CD8-positive, alpha-beta memory T cell (primary cell): ENCODE data around the gene ZNF619. TPM values are rescaled to one million over a fixed set of nuclear protein-coding genes. Genes with fewer than 3 reads are reported as not detected.
A peak's percentile ranks its signal among the peaks of the same experiment; 100 is the strongest.
"Not testable (repeated sequence)": the region's sequence is repeated elsewhere in the genome, so short reads cannot be mapped to it uniquely, and the experiment has no call there.

ENCODE experiments used
- CTCF ChIA-PET: fragments of 350-600 bp; sonication (Branson Sonifier 250); formaldehyde crosslinking; loops from one replicate; lab custom pipeline; 2021; ENCODE audit warnings: antibody characterized with exemption; lab: Charles Lee
- POLR2A ChIA-PET: fragments of 350-600 bp; sonication (Branson Sonifier 250); formaldehyde crosslinking; loops from one replicate; lab custom pipeline; 2021; ENCODE audit warnings: antibody characterized with exemption; lab: Charles Lee
- DNase-seq, 5 donors: peaks; one replicate each; pipeline versions ENCODE4 v3.0.0 to v3.0.0-alpha.2; 2020 to 2022; ENCODE audit warnings: mixed read lengths in 1 of 5
- H3K27ac ChIP-seq: one replicate; pipeline ENCODE4 v1.7.0; 2013; ENCODE audit warnings: low read depth, mild to moderate bottlenecking, low read length, moderate library complexity
- H3K27me3 ChIP-seq: 2 replicates; pipeline ENCODE4 v1.7.0; 2013; ENCODE audit warnings: low read length, mild to moderate bottlenecking; ENCODE audit not compliant: insufficient read depth, poor library complexity, severe bottlenecking
- H3K36me3 ChIP-seq: 2 replicates; pipeline ENCODE4 v1.7.0; 2013; ENCODE audit warnings: mild to moderate bottlenecking, low read length, moderate library complexity; ENCODE audit not compliant: insufficient read depth
- H3K4me1 ChIP-seq: 2 replicates; pipeline ENCODE4 v1.7.0; 2013; ENCODE audit warnings: mild to moderate bottlenecking, low read length, moderate library complexity; ENCODE audit not compliant: insufficient read depth
- H3K4me3 ChIP-seq: 2 replicates; pipeline ENCODE4 v1.7.0; 2013; ENCODE audit warnings: mild to moderate bottlenecking, low read length
- H3K9me3 ChIP-seq: 2 replicates; pipeline ENCODE4 v1.7.0; 2013; ENCODE audit warnings: mild to moderate bottlenecking, low read length
- H3K27ac Mint-ChIP-seq, 8 donors: one replicate each; pipeline ENCODE4 v1.8.0; 2020 to 2021; ENCODE audit warnings: mixed read lengths in 8 of 8, mild to moderate bottlenecking in 6 of 8, inconsistent platforms in 3 of 8, moderate library complexity in 3 of 8
- H3K27me3 Mint-ChIP-seq, 2 donors: one replicate each; pipeline ENCODE4 v1.8.0; 2020 to 2021; ENCODE audit warnings: mixed read lengths in 2 of 2, mild to moderate bottlenecking in 1 of 2, moderate library complexity in 1 of 2
- H3K36me3 Mint-ChIP-seq, 3 donors: one replicate each; pipeline ENCODE4 v1.8.0; 2020 to 2021; ENCODE audit warnings: mixed read lengths in 3 of 3, inconsistent platforms in 1 of 3, mild to moderate bottlenecking in 1 of 3
- H3K4me1 Mint-ChIP-seq, 3 donors: one replicate each; pipeline ENCODE4 v1.8.0; 2020 to 2021; ENCODE audit warnings: mixed read lengths in 3 of 3, inconsistent platforms in 1 of 3, mild to moderate bottlenecking in 1 of 3
- H3K4me3 Mint-ChIP-seq, 7 donors: one replicate each; pipeline ENCODE4 v1.8.0; 2020 to 2021; ENCODE audit warnings: mixed read lengths in 7 of 7, mild to moderate bottlenecking in 6 of 7, moderate library complexity in 4 of 7, inconsistent platforms in 2 of 7
- H3K9me3 Mint-ChIP-seq, 5 donors: one replicate each; pipeline ENCODE4 v1.8.0; 2020 to 2022; ENCODE audit warnings: mixed read lengths in 5 of 5, mild to moderate bottlenecking in 3 of 5, moderate library complexity in 2 of 5, inconsistent platforms in 1 of 5
- polyA plus RNA-seq: library from polyadenylated mRNA; unstranded; fragments of 300-500 nt; fragmentation: Illumina TruSeq; gene quantifications from one replicate; pipeline ENCODE4 v1.2.3, GENCODE V29; 2021
- total RNA-seq, 2 experiments: library from RNA; stranded (reverse); gene quantifications; one replicate each; pipeline ENCODE4 v1.2.3, GENCODE V29; 2021

The ZNF619 gene
- total and polyA plus RNA-seq, 3 experiments from 2014 or later, result 3.5 to 9.6 (median 7.7) TPM

DNA sequence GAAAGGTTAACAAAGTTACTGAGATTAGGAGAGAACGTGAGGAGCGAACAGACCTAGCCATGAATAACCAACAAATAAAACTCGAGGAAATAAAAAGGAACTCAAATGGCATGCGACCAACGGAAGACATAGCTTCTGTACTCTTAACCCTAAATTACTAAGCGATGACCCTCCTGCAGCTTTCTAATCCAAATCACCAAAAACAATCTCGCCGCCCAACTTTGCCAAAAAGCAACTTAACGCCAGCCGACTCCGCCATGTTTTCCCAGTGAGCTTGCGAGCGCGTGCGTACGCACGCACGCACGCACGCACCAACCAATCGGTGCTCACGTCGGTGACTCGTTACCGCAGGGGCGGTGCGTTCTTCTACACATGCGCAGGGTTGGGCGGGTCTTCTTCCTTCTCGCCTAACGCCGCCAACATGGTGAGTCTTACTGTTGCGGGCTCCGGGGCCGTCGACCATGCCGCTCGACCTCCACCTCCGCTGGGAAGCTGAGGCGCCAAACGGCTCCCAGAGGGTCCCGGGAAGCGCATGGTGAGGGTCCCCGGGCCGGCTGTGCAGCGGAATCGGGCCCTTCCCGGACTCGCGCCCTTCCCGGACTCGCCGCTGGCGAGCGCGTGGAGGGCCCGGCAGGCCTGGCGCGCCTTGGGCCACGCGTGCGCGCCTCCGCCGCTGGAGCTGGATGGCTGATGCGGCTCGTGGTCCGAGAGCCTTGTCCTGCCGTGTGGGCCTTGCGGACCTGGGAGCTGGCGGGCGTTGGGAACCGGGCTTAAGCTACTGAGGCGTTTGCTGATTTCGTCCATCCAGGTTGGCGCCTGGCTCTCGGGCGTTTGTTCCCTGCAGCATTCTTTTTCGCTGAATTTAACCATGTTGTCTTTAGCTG is 19.7 kb upstream of the ZNF619 start, which contains the start of gene RPL14:
Gene RPL14 (plus strand): TSS at position 400 of the 884 bp plus-strand sequence. CDS start 133 bp downstream, at position 533.
- Histone ChIP-seq H3K36me3 (peaks cover 35% of the 10 kb centered on the region), H3K4me1 (peaks cover 41% of the 10 kb centered on the region), H3K27ac (peak within 1 kb of the TSS; percentile 94), H3K27me3 (no peaks in the 10 kb centered on the region), H3K9me3 (no peaks in the 10 kb centered on the region), H3K4me3 (peak within 1 kb of the TSS; percentile 86)
- Mint-ChIP-seq H3K4me1 (peaks cover 51 to 66% (median 53%) of the 10 kb centered on the region in 3 donors), H3K4me3 (peak within 1 kb of the TSS; percentile 86 to 96 (median 91)), H3K27ac (peak within 1 kb of the TSS; percentile 86 to 99 (median 95)), H3K9me3 (no peaks in the 10 kb centered on the region), H3K36me3 (peaks cover 13 to 51% (median 14%) of the 10 kb centered on the region in 3 donors), H3K27me3 (no peaks in the 10 kb centered on the region)
- CTCF ChIA-PET, result interaction anchor here (1.2 to 1.5 kb wide), 3 partner anchors 67 to 148 kb away, joined by 3 to 5 read pairs (median 4); partner anchors contain the start of gene ZNF621
- DNase-seq, result peak; percentile 91 to 96 (median 94)
- POLR2A ChIA-PET, result interaction anchor here (0.6 to 2.0 kb wide), 12 partner anchors 9 to 1556 kb away, joined by 3 to 14 read pairs (median 3); partner anchors contain the start of genes CTNNB1, RPSA, ZNF619 and ZNF621

DNA sequence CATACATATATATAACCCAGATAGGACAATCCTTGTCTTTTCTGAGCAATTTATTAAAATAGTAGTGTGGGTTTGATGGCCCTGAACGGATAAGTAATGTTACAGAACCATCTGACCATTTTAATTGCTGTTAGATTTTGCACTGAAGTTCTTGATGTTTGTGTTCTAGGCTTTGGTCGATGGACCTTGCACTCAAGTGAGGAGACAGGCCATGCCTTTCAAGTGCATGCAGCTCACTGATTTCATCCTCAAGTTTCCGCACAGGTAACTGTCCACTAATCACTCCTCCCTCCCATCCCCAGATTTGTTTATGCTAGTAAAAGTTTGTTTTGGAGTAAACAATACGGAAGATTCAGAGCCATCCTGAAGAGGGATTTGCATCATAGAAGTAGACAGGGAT is 18.4 kb upstream of the ZNF619 start:
- no peaks in the 10 kb centered on the region for H3K27me3 Mint-ChIP-seq
- Histone ChIP-seq H3K4me3 (peak overlapping the region; percentile 86), H3K36me3 (peaks cover 35% of the 10 kb centered on the region), H3K27me3 (no peaks in the 10 kb centered on the region), H3K27ac (peak overlapping the region; percentile 94), H3K9me3 (no peaks in the 10 kb centered on the region), H3K4me1 (peaks cover 36% of the 10 kb centered on the region)
- peaks cover 14 to 57% (median 17%) of the 10 kb centered on the region in 3 donors for H3K36me3 Mint-ChIP-seq
- peak overlapping the region; percentile 50 to 96 (median 91) for H3K27ac Mint-ChIP-seq
- H3K4me3 Mint-ChIP-seq, result peak overlapping the region; percentile 86 to 95 (median 90)
- CTCF ChIA-PET, result interaction anchor here (1.1 to 1.2 kb wide), 3 partner anchors 11 to 66 kb away, joined by 3 read pairs; partner anchors contain the start of gene ZNF621
- POLR2A ChIA-PET, result interaction anchor here (1.1 to 2.0 kb wide), 2 partner anchors 19 to 66 kb away, joined by 3 to 14 read pairs; partner anchors contain the start of gene ZNF621
- no peak for DNase-seq
- no peaks in the 10 kb centered on the region for H3K9me3 Mint-ChIP-seq
- H3K4me1 Mint-ChIP-seq, result peaks cover 40 to 54% (median 41%) of the 10 kb centered on the region in 3 donors

DNA sequence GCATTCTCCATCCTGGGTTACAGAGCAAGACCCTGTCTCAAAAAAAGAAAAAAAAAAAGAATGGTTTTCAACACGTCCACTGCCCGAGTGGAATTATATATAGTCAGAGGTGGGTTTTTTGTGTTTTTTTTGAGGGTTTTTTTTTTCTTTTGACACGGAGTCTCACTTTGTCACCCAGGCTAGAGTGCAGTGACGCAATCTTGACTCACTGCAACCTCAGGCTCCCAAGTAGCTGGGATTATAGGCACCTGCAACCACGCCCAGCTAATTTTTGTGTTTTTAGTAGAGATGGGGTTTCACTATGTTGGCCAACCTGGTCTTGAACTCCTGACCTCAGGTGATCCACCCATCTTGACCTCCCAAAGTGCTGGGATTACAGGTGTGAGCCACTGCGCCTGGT is 16.4 kb upstream of the ZNF619 start:
- peak overlapping the region in 2 of 7 donors; percentile 41 to 44 for H3K4me3 Mint-ChIP-seq
- POLR2A ChIA-PET, H3K27me3 Mint-ChIP-seq, DNase-seq, H3K27ac ChIP-seq, H3K9me3 Mint-ChIP-seq, H3K9me3 ChIP-seq, CTCF ChIA-PET, H3K4me3 ChIP-seq, H3K27me3 ChIP-seq: not testable (repeated sequence)
- Histone ChIP-seq H3K4me1 (peaks cover 48% of the 10 kb centered on the region), H3K36me3 (peaks cover 35% of the 10 kb centered on the region)
- H3K36me3 Mint-ChIP-seq, result peaks cover 14 to 68% (median 24%) of the 10 kb centered on the region in 3 donors
- peak overlapping the region in 2 of 8 donors; percentile 22 to 29 for H3K27ac Mint-ChIP-seq
- peaks cover 56 to 68% (median 57%) of the 10 kb centered on the region in 3 donors for H3K4me1 Mint-ChIP-seq

DNA sequence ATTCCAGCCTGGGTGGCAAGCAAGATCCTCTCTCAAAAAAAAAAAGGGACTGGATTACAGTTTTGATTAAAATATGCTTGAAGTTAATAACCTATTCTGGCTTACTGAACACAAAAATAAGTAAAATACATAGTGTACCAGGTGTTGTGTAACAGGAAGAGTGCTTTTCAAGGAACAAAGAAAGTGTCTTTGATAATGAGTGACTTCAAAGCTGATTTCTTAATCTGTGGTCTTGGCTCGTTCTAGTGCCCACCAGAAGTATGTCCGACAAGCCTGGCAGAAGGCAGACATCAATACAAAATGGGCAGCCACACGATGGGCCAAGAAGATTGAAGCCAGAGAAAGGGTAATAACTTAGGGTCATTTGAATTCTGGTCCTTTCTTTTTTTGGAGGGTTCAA is 15.8 kb upstream of the ZNF619 start:
- Mint-ChIP-seq H3K27me3 (no peaks in the 10 kb centered on the region), H3K9me3 (no peaks in the 10 kb centered on the region), H3K36me3 (peaks cover 14 to 69% (median 24%) of the 10 kb centered on the region in 3 donors), H3K4me3 (peak overlapping the region in 1 of 7 donors; percentile 51), H3K27ac (peak overlapping the region in 4 of 8 donors; percentile 23 to 70 (median 38)), H3K4me1 (peaks cover 52 to 64% (median 54%) of the 10 kb centered on the region in 3 donors)
- Histone ChIP-seq H3K9me3 (no peaks in the 10 kb centered on the region), H3K27ac (no peak overlapping the region), H3K27me3 (no peaks in the 10 kb centered on the region), H3K36me3 (peaks cover 35% of the 10 kb centered on the region), H3K4me3 (no peak overlapping the region), H3K4me1 (peaks cover 48% of the 10 kb centered on the region)
- POLR2A ChIA-PET, result no interaction called here
- DNase-seq, result no peak
- CTCF ChIA-PET, result no interaction called here

DNA sequence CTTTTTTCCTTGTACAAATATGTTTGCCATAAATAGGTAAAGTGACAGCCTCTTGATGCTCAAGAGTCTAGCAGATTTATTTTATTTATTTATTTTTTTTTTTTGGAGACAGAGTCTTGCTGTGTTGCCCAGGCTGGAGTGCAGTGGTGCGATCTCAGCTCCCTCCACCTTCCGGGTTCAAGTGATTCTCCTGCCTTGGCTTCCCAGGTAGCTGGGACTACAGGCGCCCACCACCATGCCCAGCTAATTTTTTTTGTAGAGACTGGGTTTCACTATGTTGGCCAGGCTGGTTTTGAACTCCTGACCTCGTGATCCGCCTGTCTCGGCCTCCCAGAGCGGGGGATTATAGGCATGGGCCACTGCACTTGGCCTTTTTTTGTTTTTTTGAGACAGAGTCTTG is 14.1 kb upstream of the ZNF619 start:
- Mint-ChIP-seq H3K36me3 (peaks cover 14 to 67% (median 28%) of the 10 kb centered on the region in 3 donors), H3K27ac (peak overlapping the region in 2 of 8 donors; percentile 19 to 29), H3K4me3 (peak overlapping the region in 1 of 7 donors; percentile 51), H3K4me1 (peaks cover 43 to 53% (median 43%) of the 10 kb centered on the region in 3 donors)
- DNase-seq, H3K27me3 Mint-ChIP-seq, H3K27ac ChIP-seq, H3K27me3 ChIP-seq, CTCF ChIA-PET, H3K9me3 ChIP-seq, H3K4me3 ChIP-seq, H3K9me3 Mint-ChIP-seq: not testable (repeated sequence)
- POLR2A ChIA-PET, result interaction anchor here (0.6 kb wide), 1 partner anchor 25 kb away, joined by 3 read pairs; no protein-coding TSS in a partner anchor
- H3K4me1 ChIP-seq, result peaks cover 41% of the 10 kb centered on the region
- peaks cover 34% of the 10 kb centered on the region for H3K36me3 ChIP-seq

DNA sequence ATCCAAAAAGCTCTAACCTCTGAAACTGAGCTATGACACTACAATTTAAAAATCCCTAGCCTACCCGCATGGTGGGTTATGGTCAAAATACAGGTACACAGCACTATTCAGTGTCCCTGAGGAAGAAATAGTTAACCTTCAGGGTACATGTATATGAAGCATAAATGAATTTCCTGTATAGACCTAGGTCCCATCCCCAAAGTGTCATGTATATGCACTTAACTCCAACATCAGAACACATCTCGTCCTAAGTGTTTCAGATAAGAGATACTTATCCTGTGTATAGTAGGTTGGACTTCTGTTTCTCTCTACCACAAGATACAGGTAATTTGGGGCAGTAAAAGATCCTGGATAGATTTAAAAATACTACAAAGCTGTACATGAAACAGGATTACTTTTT is 13.3 kb upstream of the ZNF619 start:
- POLR2A ChIA-PET, result interaction anchor here (1.1 to 1.3 kb wide), 3 partner anchors 12 to 42 kb away, joined by 3 to 5 read pairs (median 3); partner anchors contain the start of gene ZNF620
- Histone ChIP-seq H3K36me3 (peaks cover 28% of the 10 kb centered on the region), H3K27ac (no peak overlapping the region), H3K27me3 (no peaks in the 10 kb centered on the region), H3K4me1 (peaks cover 34% of the 10 kb centered on the region), H3K4me3 (no peak overlapping the region), H3K9me3 (no peaks in the 10 kb centered on the region)
- Mint-ChIP-seq H3K36me3 (peaks cover 10 to 63% (median 28%) of the 10 kb centered on the region in 3 donors), H3K4me3 (peak overlapping the region in 1 of 7 donors; percentile 10), H3K27ac (peak overlapping the region in 5 of 8 donors; percentile 23 to 93 (median 43)), H3K27me3 (no peaks in the 10 kb centered on the region), H3K4me1 (peaks cover 36 to 46% (median 36%) of the 10 kb centered on the region in 3 donors), H3K9me3 (no peaks in the 10 kb centered on the region)
- CTCF ChIA-PET, result no interaction called here
- no peak for DNase-seq

DNA sequence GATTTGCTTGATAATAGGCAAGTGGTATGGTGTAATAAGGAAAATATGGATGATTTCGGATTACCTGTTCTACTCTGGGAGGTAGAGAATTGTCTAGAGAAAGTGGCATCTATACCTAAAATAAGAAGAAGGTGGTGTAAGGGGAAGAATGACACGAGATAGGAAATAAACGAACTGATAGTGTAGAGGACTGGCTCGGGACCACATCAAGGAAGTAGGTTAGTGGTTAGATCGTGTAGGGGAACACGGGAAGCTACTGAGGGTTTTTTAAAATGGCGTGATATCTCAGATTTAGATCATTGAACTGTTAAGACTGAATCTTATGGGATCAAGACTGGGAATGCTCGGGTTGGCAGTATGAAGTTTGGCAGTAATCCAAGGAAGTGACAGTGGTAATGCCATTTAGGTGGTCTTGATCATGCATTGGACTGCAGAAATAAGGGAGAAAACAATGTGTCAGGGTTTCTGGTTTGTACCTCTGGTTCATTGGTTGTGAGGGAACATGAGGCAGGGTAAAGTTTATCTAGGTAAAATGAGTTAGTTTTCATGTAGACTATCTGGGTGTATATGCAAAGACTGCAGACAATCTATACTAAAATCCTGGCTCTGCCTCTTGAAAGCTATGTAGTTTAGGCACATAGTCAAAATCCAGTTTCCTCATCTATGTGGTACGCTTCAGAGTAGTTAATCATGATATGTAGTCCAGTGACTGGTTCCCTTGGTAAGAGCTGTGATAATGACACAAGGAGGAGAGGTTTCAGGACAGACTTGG is 12.4 kb upstream of the ZNF619 start:
- Histone ChIP-seq H3K9me3 (no peaks in the 10 kb centered on the region), H3K4me1 (peaks cover 28% of the 10 kb centered on the region), H3K27ac (no peak overlapping the region), H3K4me3 (no peak overlapping the region), H3K27me3 (no peaks in the 10 kb centered on the region), H3K36me3 (peaks cover 20% of the 10 kb centered on the region)
- ChIA-PET CTCF (interaction anchor here (1.2 to 1.6 kb wide), 2 partner anchors 41 to 59 kb away, joined by 5 read pairs; no protein-coding TSS in a partner anchor), POLR2A (interaction anchor here (0.8 to 1.3 kb wide), 4 partner anchors 11 to 41 kb away, joined by 3 to 5 read pairs (median 3); partner anchors contain the start of gene ZNF620)
- H3K4me1 Mint-ChIP-seq, result peaks cover 28 to 37% (median 28%) of the 10 kb centered on the region in 3 donors
- H3K27me3 Mint-ChIP-seq, result no peaks in the 10 kb centered on the region
- DNase-seq, result peak in 4 of 5 donors; percentile 7 to 69 (median 60)
- no peaks in the 10 kb centered on the region for H3K9me3 Mint-ChIP-seq
- peak overlapping the region; percentile 7 to 93 (median 83) for H3K27ac Mint-ChIP-seq
- peaks cover 9 to 53% (median 27%) of the 10 kb centered on the region in 3 donors for H3K36me3 Mint-ChIP-seq
- peak overlapping the region in 6 of 7 donors; percentile 35 to 58 (median 50) for H3K4me3 Mint-ChIP-seq
